GM21576 (cell line): ENCODE data around the gene SDHA.
"Not testable (repeated sequence)": the region's sequence is repeated elsewhere in the genome, so short reads cannot be mapped to it uniquely, and the experiment has no call there.

Experiments
- ATAC-seq: cut with Tn5 transposase; IDR thresholded peaks from one replicate; pipeline ENCODE4 v1.9.1; 2021; ENCODE audit warnings: mild to moderate bottlenecking, moderate library complexity; ENCODE audit not compliant: unreplicated experiment

SDHA gene

DNA sequence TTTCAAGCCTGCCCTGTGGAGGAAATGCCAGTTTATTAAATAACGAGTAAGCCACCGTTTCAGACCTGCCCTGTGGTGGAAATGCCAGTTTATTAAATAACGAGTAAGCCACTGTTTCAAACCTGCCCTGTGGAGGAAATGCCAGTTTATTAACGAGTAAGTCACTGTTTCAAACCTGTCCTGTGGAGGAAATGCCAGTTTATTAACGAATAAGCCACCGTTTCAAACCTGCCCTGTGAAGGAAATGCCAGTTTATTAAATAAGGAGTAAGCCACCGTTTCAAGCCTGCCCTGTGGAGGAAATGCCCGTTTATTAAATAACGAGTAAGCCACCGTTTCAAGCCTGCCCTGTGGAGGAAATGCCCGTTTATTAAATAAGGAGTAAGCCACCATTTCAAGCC, 33.9 kb downstream of the SDHA start:
- ATAC-seq, result not testable (repeated sequence)

DNA sequence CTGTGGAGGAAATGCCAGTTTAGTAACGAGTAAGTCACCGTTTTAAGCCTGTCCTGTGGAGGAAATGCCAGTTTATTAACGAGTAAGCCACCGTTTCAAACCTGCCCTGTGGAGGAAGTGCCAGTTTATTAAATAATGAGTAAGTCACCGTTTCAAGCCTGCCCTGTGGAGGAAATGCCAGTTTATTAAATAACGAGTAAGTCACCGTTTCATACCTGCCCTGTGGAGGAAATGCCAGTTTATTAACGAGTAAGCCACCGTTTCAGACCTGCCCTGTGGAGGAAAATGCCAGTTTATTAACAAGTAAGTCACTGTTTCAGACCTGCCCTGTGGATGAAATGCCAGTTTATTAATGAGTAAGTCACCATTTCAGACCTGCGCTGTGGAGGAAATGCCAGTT, 34.4 kb downstream of the SDHA start:
- ATAC-seq, result no peak

GRCh38 chr5:254322-254721, 36.2 kb downstream of the SDHA start:
- ATAC-seq, result not testable (repeated sequence)

DNA sequence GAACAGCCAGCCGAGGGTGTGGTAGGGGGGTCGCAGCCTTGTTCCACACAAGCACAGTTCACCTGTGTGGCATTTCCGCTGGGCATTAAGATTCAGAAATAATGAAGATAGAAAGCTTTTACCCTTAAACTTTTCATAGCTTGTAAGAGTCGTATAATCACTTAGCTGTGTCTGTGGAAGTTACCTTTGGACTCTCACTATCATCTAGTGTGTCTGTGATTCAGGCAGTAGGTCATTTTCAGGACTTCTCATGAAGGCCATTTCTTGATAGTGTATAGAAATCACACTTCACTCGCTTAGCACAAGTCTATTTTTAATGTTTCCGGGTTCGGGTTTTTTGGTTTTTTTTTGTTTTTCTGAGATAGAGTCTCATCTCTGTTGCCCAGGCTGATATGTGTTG, 37.0 kb downstream of the SDHA start:
- ATAC-seq, result not testable (repeated sequence)

GRCh38 chr5:256347-256746, 38.2 kb downstream of the SDHA start:
- not testable (repeated sequence) for ATAC-seq

- no peak for ATAC-seq
These were observed 39.0 kb downstream of the SDHA start for GRCh38 chr5:257148-257547.

GRCh38 chr5:263275-263974, 45.3 kb downstream of the SDHA start:
- ATAC-seq, result not testable (repeated sequence)

DNA sequence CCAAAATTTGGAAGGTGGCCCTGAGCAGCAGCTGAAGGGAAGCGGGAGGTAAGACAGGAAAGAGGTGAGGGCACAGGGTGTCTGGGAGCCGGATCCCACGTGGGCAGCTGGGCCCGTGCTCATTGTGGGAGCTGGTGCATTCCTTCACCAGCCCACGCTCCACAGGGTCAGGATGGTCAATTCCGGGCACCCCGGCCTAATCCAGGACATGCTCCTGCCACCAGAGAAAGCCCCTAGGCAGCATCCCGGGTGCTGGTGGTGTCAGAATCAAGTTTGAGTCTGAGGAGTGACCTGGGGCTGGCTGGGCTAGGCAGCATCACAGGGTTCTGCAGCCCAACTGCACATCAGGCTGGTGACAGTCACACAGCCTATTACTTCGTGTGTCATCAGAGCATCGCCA, 46.2 kb downstream of the SDHA start:
- ATAC-seq, result no peak

DNA sequence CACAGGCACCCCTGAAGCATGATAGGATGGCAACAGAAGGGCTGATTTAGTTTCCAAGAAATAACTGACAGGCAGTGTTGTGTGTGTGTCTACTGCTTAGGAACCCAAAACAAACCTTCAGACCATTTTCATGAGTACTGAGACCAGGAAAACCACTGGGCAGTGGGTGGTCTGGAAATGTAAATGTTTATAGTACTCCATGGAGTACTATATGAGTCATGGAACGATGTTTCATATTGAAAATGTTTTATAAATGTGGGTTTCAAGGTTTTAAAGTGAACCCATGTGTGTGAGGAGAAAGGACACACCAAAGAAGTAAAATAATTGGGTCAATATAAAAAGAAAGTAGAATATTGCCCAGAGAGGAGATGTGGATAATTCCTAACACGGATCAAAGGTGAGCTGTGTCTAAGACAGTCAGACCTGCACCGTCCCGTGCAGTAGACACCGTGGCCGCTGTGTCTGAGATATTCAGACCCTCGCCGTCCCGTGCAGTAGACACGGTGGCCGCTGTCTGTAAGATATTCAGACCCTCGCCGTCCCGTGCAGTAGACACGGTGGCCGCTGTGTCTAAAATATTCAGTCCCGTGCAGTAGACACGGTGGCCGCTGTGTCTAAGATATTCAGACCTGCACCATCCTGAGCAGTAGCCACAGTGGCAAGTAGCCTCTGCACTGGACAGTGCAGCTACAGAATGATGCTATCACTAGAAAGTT, 48.3 kb downstream of the SDHA start:
- not testable (repeated sequence) for ATAC-seq

- no peak for ATAC-seq
These were observed 49.6 kb downstream of the SDHA start for GRCh38 chr5:267716-268115.

- no peak for ATAC-seq
These were observed 52.2 kb downstream of the SDHA start for GRCh38 chr5:270340-270739.

DNA sequence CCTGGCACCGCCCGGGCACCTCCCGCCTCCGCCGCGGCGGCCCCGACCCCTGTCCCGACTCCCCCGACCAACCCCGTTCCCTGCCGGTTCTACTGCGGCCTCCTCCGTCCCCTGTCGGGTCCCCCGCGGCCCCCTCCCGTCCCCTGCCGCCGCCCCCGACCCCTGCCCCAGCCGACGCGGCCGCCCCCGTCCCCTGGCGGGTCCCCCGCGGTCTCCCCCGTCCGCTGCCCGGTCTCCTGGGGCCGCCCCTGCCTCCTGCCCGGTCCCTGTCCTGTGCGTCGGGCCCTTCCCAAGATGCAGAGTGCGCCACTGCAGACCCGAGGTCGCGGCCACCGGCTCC, 53.7 kb downstream of the SDHA start:
- not testable (repeated sequence) for ATAC-seq

GRCh38 chr5:273091-273490, 55.0 kb downstream of the SDHA start:
- not testable (repeated sequence) for ATAC-seq

DNA sequence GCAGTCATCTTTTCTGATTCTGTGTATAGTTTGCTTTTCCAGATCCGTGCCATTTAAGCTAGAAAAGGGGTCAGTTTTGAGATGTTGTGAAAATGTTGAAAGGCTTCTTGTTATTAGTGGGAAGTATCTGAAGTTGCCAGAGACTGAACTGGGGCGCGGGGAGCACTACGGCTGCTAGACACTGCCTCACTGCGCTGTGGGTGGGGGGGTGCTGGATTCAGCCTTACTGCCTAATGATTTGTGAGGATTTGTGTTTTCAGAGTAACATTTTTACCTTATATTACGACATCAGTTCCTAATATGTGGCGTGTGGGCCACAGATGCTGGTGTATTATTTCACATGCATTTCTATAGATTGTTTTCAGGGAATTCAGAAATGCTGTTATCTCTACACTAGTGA, 55.4 kb downstream of the SDHA start:
- not testable (repeated sequence) for ATAC-seq

DNA sequence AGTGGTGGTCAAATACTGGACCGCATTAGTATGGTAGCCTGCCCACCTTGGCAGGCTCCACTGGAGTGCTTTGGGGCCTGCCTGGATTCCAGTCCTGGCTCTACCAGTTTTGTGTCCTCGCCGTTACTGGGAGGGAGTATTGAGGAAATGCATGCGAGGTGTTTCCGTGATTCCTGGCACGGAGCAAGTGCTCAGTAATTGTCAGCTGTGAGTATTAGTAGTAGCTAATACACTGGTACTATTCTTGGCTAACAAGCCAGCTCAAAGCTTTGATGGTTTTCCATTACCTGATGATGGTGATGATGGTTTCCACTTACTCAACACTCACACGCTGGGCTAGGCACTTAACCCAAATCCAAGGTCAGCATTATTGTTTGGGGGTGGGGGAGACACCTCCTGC, 56.2 kb downstream of the SDHA start:
- not testable (repeated sequence) for ATAC-seq

DNA sequence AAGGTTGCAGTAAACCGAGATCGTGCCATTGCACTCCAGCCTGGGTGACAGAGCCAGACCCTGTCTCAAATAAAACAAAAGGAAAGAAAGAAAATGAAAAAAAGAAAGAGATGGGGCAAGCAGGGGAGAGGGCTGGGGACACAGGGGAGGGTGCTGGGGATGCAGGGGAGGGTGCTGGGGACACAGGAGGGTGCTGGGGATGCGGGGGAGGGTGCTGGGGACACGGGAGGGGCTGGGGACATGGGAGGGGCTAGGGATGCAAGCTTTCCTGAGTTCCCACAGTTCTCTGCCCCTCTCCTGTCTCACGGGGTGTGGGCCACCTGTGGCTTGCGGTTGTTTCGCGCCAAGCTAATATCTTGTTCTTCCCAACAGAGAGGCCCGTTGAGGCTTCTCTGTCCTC, 60.5 kb downstream of the SDHA start:
- ATAC-seq, result no peak

GRCh38 chr5:279051-279665, 61.0 kb downstream of the SDHA start:
- ATAC-seq, result not testable (repeated sequence)

DNA sequence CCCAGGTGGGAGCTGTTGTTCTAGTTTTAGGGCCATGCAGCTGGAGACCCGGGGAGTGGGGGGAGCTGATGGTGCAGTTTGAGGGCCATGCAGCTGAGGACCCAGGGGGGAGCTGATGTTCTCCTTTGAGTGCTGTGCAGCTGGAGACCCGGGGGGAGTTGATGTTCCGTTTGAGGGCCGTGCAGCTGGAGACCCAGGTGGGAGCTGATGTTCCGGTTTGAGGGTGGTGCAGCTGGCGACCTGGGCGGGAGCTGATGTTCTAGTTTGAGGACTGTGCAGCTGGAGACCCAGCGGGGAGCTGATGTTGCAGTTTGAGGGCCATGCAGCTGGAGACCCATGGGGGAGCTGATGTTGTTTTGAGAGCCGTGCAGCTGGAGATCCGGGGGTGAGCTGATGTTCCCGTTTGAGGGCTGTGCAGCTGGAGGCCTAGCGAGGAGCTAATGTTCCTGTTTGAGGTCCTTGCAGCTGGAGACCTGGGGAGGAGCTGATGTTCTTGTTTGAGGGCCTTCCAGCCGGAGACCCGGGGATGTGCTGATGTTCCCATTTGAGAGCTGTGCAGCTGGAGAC, 68.0 kb downstream of the SDHA start:
- no peak for ATAC-seq

GRCh38 chr5:290200-290599, 72.1 kb downstream of the SDHA start:
- not testable (repeated sequence) for ATAC-seq

DNA sequence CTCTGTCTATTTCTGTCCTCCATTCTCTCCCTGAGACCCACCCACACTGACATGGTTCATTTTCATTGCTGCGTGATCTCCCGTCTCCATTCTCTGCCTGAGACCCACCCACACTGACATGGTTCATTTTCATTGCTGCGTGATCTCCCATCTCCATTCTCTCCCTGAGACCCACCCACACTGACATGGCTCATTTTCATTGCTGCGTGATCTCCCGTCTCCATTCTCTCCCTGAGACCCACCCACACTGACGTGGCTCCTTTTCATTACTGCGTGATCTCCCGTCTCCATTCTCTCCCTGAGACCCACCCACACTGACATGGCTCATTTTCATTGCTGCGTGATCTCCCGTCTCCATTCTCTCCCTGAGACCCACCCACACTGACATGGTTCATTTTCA, 73.2 kb downstream of the SDHA start:
- not testable (repeated sequence) for ATAC-seq

DNA sequence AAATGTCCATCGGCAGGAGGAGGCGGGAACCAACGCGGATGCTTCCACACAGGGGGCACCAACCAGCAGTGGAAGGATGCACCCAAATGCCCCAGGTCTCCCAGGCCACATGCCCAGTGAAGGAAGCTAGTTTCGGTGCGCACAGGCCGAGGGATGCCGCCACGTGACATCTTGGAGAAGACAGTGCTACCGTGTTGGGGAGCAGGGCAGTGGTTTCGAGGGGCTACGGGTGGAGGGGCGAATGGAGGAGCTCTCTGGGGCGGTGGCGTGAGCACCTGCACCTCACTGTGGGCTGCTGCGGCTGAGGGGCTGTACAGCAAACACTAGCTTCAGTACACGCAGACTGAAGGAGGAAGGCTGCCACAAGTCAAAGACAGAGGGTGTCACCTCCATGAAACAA, 76.7 kb downstream of the SDHA start:
- not testable (repeated sequence) for ATAC-seq

- ATAC-seq, result not testable (repeated sequence)
These were observed 78.1 kb downstream of the SDHA start for GRCh38 chr5:296207-296606.
